PC-9 (cell line): Measurements from ENCODE around the gene LRRC4B.

Source experiments
- EZH2 ChIP-seq: fragments of 200-600 bp; sonication (generic); IDR thresholded peaks from 2 replicates; pipeline ENCODE4 v1.8.0; 2017; ENCODE audit warnings: antibody characterized with exemption, low read depth
- TF ChIP-seq, protein P1 (sequence below): fragments of 200-600 bp; sonication (generic); conservative IDR thresholded peaks from 2 replicates; pipeline ENCODE4 v1.6.1; 2017; ENCODE audit warnings: mixed run types, antibody characterized with exemption, mild to moderate bottlenecking, moderate library complexity

DNA sequence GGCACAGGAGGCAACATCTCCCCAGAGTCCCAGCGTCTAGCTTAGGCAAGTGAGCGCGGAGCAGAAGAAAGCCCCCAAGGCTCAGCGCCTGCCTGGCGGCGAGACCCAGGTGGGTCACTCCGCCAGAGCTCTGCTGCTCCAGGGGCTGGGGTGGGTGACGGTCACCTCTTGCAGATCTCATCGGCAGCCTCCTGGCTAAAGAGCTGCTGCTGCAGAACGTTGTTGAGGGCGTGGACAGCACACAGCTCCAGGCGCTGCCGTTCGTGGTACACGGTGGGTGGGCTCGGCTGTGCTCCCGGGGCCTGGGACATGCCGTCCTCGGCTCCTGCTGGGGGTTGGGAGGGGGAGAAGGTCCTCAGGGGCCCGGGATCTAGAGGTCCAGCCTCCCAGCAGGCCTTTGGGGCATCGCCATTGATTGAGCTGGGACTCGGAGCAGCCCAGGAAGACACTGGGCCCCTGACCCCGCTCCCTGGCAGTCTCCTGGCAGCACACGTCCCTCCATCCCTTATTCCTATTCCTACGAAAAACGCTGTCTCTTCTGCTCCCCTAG, 58.0 kb downstream of the LRRC4B start:
- TF ChIP-seq, protein P1, sequence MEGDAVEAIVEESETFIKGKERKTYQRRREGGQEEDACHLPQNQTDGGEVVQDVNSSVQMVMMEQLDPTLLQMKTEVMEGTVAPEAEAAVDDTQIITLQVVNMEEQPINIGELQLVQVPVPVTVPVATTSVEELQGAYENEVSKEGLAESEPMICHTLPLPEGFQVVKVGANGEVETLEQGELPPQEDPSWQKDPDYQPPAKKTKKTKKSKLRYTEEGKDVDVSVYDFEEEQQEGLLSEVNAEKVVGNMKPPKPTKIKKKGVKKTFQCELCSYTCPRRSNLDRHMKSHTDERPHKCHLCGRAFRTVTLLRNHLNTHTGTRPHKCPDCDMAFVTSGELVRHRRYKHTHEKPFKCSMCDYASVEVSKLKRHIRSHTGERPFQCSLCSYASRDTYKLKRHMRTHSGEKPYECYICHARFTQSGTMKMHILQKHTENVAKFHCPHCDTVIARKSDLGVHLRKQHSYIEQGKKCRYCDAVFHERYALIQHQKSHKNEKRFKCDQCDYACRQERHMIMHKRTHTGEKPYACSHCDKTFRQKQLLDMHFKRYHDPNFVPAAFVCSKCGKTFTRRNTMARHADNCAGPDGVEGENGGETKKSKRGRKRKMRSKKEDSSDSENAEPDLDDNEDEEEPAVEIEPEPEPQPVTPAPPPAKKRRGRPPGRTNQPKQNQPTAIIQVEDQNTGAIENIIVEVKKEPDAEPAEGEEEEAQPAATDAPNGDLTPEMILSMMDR, result no peak
- no peak for TF ChIP-seq EZH2
